H9 (cell line): ENCODE measurements around the gene AANAT. TPM values are rescaled to one million over a fixed set of nuclear protein-coding genes. Genes with fewer than 3 reads are reported as not detected.

ENCODE experiments used
- DNase-seq: peaks from one replicate; pipeline ENCODE4 v3.0.0-alpha.2; 2017
- H2AFZ ChIP-seq: one replicate; pipeline ENCODE4 v1.6.1; 2013; ENCODE audit warnings: mild to moderate bottlenecking, low read length, control low read depth, moderate library complexity
- H2AK5ac ChIP-seq: 2 replicates; pipeline ENCODE4 v1.6.1; 2013; ENCODE audit warnings: low read length, control low read depth, mixed read lengths; ENCODE audit not compliant: insufficient read length
- H2BK120ac ChIP-seq: one replicate; pipeline ENCODE4 v1.6.1; 2013; ENCODE audit warnings: low read depth, mild to moderate bottlenecking, low read length, control low read depth, inconsistent platforms; ENCODE audit not compliant: poor library complexity, severe bottlenecking
- H2BK12ac ChIP-seq: 2 replicates; pipeline ENCODE4 v1.6.1; 2013; ENCODE audit warnings: low read length, control low read depth, mixed read lengths, low read depth; ENCODE audit not compliant: insufficient read length
- H2BK15ac ChIP-seq: 2 replicates; pipeline ENCODE4 v1.6.1; 2013; ENCODE audit warnings: low read depth, low read length, control low read depth
- H2BK20ac ChIP-seq: one replicate; pipeline ENCODE4 v1.6.1; 2013; ENCODE audit warnings: low read depth, mild to moderate bottlenecking, low read length, control low read depth, inconsistent platforms; ENCODE audit not compliant: poor library complexity, severe bottlenecking
- H2BK5ac ChIP-seq: 2 replicates; pipeline ENCODE4 v1.6.1; 2013; ENCODE audit warnings: low read length, control low read depth, mixed read lengths; ENCODE audit not compliant: insufficient read length
- H3K14ac ChIP-seq: 2 replicates; pipeline ENCODE4 v1.6.1; 2013; ENCODE audit warnings: low read length, control low read depth; ENCODE audit not compliant: insufficient read depth
- H3K18ac ChIP-seq: 2 replicates; pipeline ENCODE4 v1.6.1; 2013; ENCODE audit warnings: low read depth, mild to moderate bottlenecking, mixed read lengths, low read length, control low read depth; ENCODE audit not compliant: insufficient read length
- H3K23ac ChIP-seq: 2 replicates; pipeline ENCODE4 v1.6.1; 2013; ENCODE audit warnings: low read length, control low read depth, mixed read lengths, low read depth; ENCODE audit not compliant: insufficient read length
- H3K23me2 ChIP-seq: 2 replicates; pipeline ENCODE4 v1.6.1; 2013; ENCODE audit warnings: low read depth, mild to moderate bottlenecking, mixed read lengths, low read length, control low read depth; ENCODE audit not compliant: insufficient read length, poor library complexity, severe bottlenecking
- H3K27ac ChIP-seq: 2 replicates; pipeline ENCODE4 v1.5.1; 2013; ENCODE audit warnings: low read length, control low read depth, mixed read lengths, low read depth; ENCODE audit not compliant: insufficient read length
- H3K27me3 ChIP-seq: 2 replicates; pipeline ENCODE4 v1.6.1; 2013; ENCODE audit warnings: low read length, control low read depth, inconsistent platforms; ENCODE audit not compliant: insufficient read depth
- H3K4ac ChIP-seq: 2 replicates; pipeline ENCODE4 v1.6.1; 2013; ENCODE audit warnings: low read depth, mild to moderate bottlenecking, control low read depth, inconsistent platforms, low read length, moderate library complexity
- H3K4me1 ChIP-seq: 2 replicates; pipeline ENCODE4 v1.6.1; 2013; ENCODE audit warnings: low read length, control low read depth, inconsistent platforms; ENCODE audit not compliant: insufficient read depth
- H3K4me2 ChIP-seq: 2 replicates; pipeline ENCODE4 v1.6.1; 2013; ENCODE audit warnings: low read length, control low read depth, mixed read lengths; ENCODE audit not compliant: insufficient read length, insufficient read depth
- H3K56ac ChIP-seq: 2 replicates; pipeline ENCODE4 v1.6.1; 2013; ENCODE audit warnings: low read depth, mild to moderate bottlenecking, mixed read lengths, low read length, control low read depth; ENCODE audit not compliant: insufficient read length
- H3K79me1 ChIP-seq: 2 replicates; pipeline ENCODE4 v1.6.1; 2013; ENCODE audit warnings: low read depth, mild to moderate bottlenecking, moderate library complexity, low read length, control low read depth, inconsistent platforms; ENCODE audit not compliant: insufficient read depth, poor library complexity, severe bottlenecking
- H3K79me2 ChIP-seq: 2 replicates; pipeline ENCODE4 v1.6.1; 2013; ENCODE audit warnings: low read length, control low read depth, inconsistent platforms; ENCODE audit not compliant: insufficient read depth
- H3K9ac ChIP-seq: 2 replicates; pipeline ENCODE4 v1.6.1; 2013; ENCODE audit warnings: low read length, control low read depth, mixed read lengths; ENCODE audit not compliant: insufficient read length; ENCODE audit errors: extremely low read depth
- H3K9me3 ChIP-seq: one replicate; pipeline ENCODE4 v1.6.1; 2013; ENCODE audit warnings: low read depth, low read length, inconsistent platforms; ENCODE audit not compliant: control insufficient read depth
- H3T11ph ChIP-seq: one replicate; pipeline ENCODE4 v1.6.1; 2013; ENCODE audit warnings: mild to moderate bottlenecking, low read length, control low read depth, inconsistent platforms
- H4K20me1 ChIP-seq: one replicate; pipeline ENCODE4 v1.6.1; 2013; ENCODE audit not compliant: control insufficient read depth, insufficient read length, insufficient read depth
- H4K5ac ChIP-seq: 2 replicates; pipeline ENCODE4 v1.6.1; 2013; ENCODE audit warnings: low read depth, mild to moderate bottlenecking, mixed read lengths, low read length, control low read depth; ENCODE audit not compliant: insufficient read length
- H4K8ac ChIP-seq: replicated peaks from 2 replicates; pipeline ENCODE4 v1.6.1; 2013; ENCODE audit warnings: low read length, control low read depth, mixed read lengths, low read depth; ENCODE audit not compliant: insufficient read length
- H4K91ac ChIP-seq: 2 replicates; pipeline ENCODE4 v1.6.1; 2013; ENCODE audit warnings: low read depth, mild to moderate bottlenecking, moderate library complexity, mixed read lengths, low read length, control low read depth; ENCODE audit not compliant: insufficient read length
- H3K27ac Mint-ChIP-seq, 3 experiments: 2 replicates in 2 of 3; 3 replicates in 1 of 3; pipeline ENCODE4 v1.8.0; 2020 to 2021; ENCODE audit warnings: mixed read lengths in 3 of 3, mild to moderate bottlenecking in 1 of 3, moderate library complexity in 1 of 3
- H3K27me3 Mint-ChIP-seq: 2 replicates; pipeline ENCODE4 v1.8.0; 2021; ENCODE audit warnings: low read depth, mild to moderate bottlenecking, moderate library complexity, mixed read lengths
- H3K36me3 Mint-ChIP-seq, 3 experiments: 2 replicates in 2 of 3; 3 replicates in 1 of 3; pipeline ENCODE4 v1.8.0; 2020 to 2021; ENCODE audit warnings: low read depth in 3 of 3, mixed read lengths in 3 of 3; ENCODE audit not compliant: insufficient read depth in 1 of 3
- H3K4me1 Mint-ChIP-seq, 2 experiments: 2 replicates each; pipeline ENCODE4 v1.8.0; 2020; ENCODE audit warnings: mixed read lengths in 2 of 2
- H3K4me3 Mint-ChIP-seq, 2 experiments: 2 replicates in 1 of 2; 3 replicates in 1 of 2; pipeline ENCODE4 v1.8.0; 2020 to 2021; ENCODE audit warnings: mild to moderate bottlenecking in 2 of 2, mixed read lengths in 2 of 2, moderate library complexity in 1 of 2
- H3K9me3 Mint-ChIP-seq, 2 experiments: 2 replicates in 1 of 2; 3 replicates in 1 of 2; pipeline ENCODE4 v1.8.0; 2020; ENCODE audit warnings: mild to moderate bottlenecking in 2 of 2, mixed read lengths in 2 of 2, moderate library complexity in 1 of 2
- CTCF ChIP-seq: fragments of 200-600 bp; sonication (generic); conservative IDR thresholded peaks from 3 replicates; pipeline ENCODE4 v1.8.0; 2021; ENCODE audit warnings: antibody characterized with exemption, mild to moderate bottlenecking
- WGBS: extraction: QIAGEN DNeasy Blood & Tissue Kit; methylation state at CpG from one replicate; pipeline ENCODE4 v1.1.7; 2013; ENCODE audit warnings: missing lambda C conversion rate, low lambda C conversion rate, mixed read lengths; ENCODE audit not compliant: insufficient read length; ENCODE audit errors: extremely low coverage; 5-methylcytosine and 5-hydroxymethylcytosine counted together
- total RNA-seq: library from RNA; stranded (reverse); gene quantifications from 2 replicates; pipeline ENCODE4 v1.2.1, GENCODE V29; 2021

AANAT gene
- total RNA-seq, 1 experiment from 2014 or later, result 0.55 TPM

DNA sequence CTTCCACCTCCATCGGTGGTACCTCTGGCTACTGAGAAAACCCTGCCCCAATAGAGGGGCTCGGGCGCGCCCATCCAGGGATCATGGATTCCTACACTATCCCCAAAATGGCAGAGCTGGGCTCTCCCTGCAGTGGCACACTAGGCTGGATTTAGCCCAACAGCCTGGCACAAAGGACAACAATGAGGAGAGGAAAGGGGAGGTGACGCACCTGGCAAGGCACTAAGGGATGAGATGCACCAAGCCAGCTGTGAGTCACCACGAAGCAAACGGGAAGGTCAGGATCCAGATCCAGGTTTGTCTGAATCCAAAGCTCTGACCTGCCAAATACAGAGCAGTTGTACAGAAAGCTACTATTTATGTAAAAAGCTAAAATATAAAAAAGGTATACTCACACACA, 32.5 kb upstream of the AANAT start:
- no peak overlapping the region for H2BK20ac ChIP-seq
- no peak overlapping the region for H2BK12ac ChIP-seq
- Mint-ChIP-seq H3K9me3 (no peaks in the 10 kb centered on the region), H3K4me1 (peaks cover 46 to 56% of the 10 kb centered on the region in 2 experiments), H3K4me3 (no peak overlapping the region), H3K36me3 (peaks cover 0 to 3% (median 3%) of the 10 kb centered on the region in 3 experiments; a peak in 4 of 7 replicates), H3K27ac (peak overlapping the region in 1 of 3 experiments; percentile 36; a peak in 1 of 7 replicates), H3K27me3 (no peaks in the 10 kb centered on the region)
- H2BK15ac ChIP-seq, result no peak overlapping the region
- no peak for DNase-seq
- H3K56ac ChIP-seq, result no peak overlapping the region
- H4K91ac ChIP-seq, result no peak overlapping the region
- no peaks in the 10 kb centered on the region for H4K20me1 ChIP-seq
- no peak overlapping the region for H4K5ac ChIP-seq
- no peak overlapping the region for H3K9ac ChIP-seq
- TF ChIP-seq CTCF, result no peak
- H3K14ac ChIP-seq, result no peak overlapping the region; the same call in 1 of the 2 replicates
- no CpG with 5 or more reads among the region's 7 CpGs for WGBS
- no peak overlapping the region for H2BK120ac ChIP-seq
- no peaks in the 10 kb centered on the region for H3K9me3 ChIP-seq
- H3T11ph ChIP-seq, result no peak overlapping the region
- no peak overlapping the region for H2AK5ac ChIP-seq
- H2AFZ ChIP-seq, result no peak overlapping the region
- H3K4ac ChIP-seq, result no peak overlapping the region
- H3K4me2 ChIP-seq, result no peak overlapping the region
- H4K8ac ChIP-seq, result no peak overlapping the region
- H3K23ac ChIP-seq, result no peak overlapping the region
- H2BK5ac ChIP-seq, result peak overlapping the region; percentile 56
- no peaks in the 10 kb centered on the region for H3K27me3 ChIP-seq
- H3K27ac ChIP-seq, result no peak overlapping the region
- H3K18ac ChIP-seq, result no peak overlapping the region
- peaks cover 12% of the 10 kb centered on the region for H3K79me1 ChIP-seq
- peaks cover 38% of the 10 kb centered on the region; the same call in 1 of the 2 replicates for H3K79me2 ChIP-seq
- no peaks in the 10 kb centered on the region for H3K23me2 ChIP-seq
- peaks cover 22% of the 10 kb centered on the region; the same call in 1 of the 2 replicates for H3K4me1 ChIP-seq
